Heart right ventricle (tissue), 16 donors: Measurements from ENCODE around the gene JDP2. TPM values are rescaled to one million over a fixed set of nuclear protein-coding genes. Genes with fewer than 3 reads are reported as not detected.
A peak's percentile ranks its signal among the peaks of the same experiment; 100 is the strongest.

ENCODE experiments used
- ATAC-seq, 8 donors: fragments of 200-7000 bp; cut with Tn5 transposase; one replicate each; pipeline ENCODE4 v1.9.1; 2020; ENCODE audit warnings: mild to moderate bottlenecking in 8 of 8, moderate library complexity in 8 of 8, moderate number of reproducible peaks in 1 of 8
- DNase-seq, 2 donors: peaks; one replicate each; pipeline ENCODE4 v3.0.0-alpha.2; 2020
- H3K27ac ChIP-seq, 10 donors: fragments of 200-600 bp; sonication (generic) in 2 of 10; one replicate each; pipeline versions ENCODE4 v1.5.0 to v1.8.0; 2020 to 2022; ENCODE audit warnings: mild to moderate bottlenecking in 3 of 10
- H3K27me3 ChIP-seq, 7 donors: fragments of 200-600 bp; one replicate each; pipeline ENCODE4 v1.8.0; 2021 to 2022; ENCODE audit warnings: mild to moderate bottlenecking in 2 of 7
- H3K36me3 ChIP-seq, 9 donors: fragments of 200-600 bp; sonication (generic) in 1 of 9; one replicate each; pipeline versions ENCODE4 v1.5.0 to v1.8.0; 2020 to 2022; ENCODE audit warnings: mild to moderate bottlenecking in 2 of 9
- H3K4me1 ChIP-seq, 9 donors: fragments of 200-600 bp; sonication (generic) in 1 of 9; one replicate each; pipeline versions ENCODE4 v1.5.0 to v1.8.0; 2020 to 2022; ENCODE audit warnings: mild to moderate bottlenecking in 4 of 9
- H3K4me3 ChIP-seq, 10 donors: fragments of 200-600 bp; sonication (generic) in 2 of 10; one replicate each; pipeline versions ENCODE4 v1.5.0 to v1.8.0; 2020 to 2022; ENCODE audit warnings: mild to moderate bottlenecking in 7 of 10, moderate library complexity in 2 of 10
- H3K9me3 ChIP-seq, 11 donors: fragments of 200-600 bp in 10 of 11; sonication (generic) in 2 of 11; one replicate each; pipeline versions ENCODE4 v1.5.0 to v1.8.0; 2013 to 2022; ENCODE audit warnings: mild to moderate bottlenecking in 2 of 11, control low read depth in 1 of 11, moderate library complexity in 1 of 11
- WGBS, 2 donors: extraction: QIAGEN DNeasy Blood & Tissue Kit; methylation state at CpG; one replicate each; pipeline ENCODE4 v1.1.7; 2013; ENCODE audit warnings: inconsistent platforms in 1 of 2; 5-methylcytosine and 5-hydroxymethylcytosine counted together
- intact Hi-C, 10 donors: fragments of 100-400 bp; cut with DNase I; formaldehyde crosslinking; loops; one replicate each; pipeline versions ENCODE4 v1.11.1 to v1.14.2; 2022
- polyA plus RNA-seq, 2 donors: library from polyadenylated mRNA; stranded (reverse); fragments of 200-250 nt; gene quantifications; one replicate each; pipeline ENCODE4 v1.2.3, GENCODE V29; 2013
- total RNA-seq, 10 donors: library from RNA; stranded (reverse); fragmentation: NEBNext Ultra II Directional in 3 of 10; extraction: Animal tissue kit (Norgen Biotek cat#: 25700) in 3 of 10; gene quantifications; one replicate each; pipeline versions ENCODE4 v1.2.1 to v1.2.4, GENCODE V29; 2021 to 2023
- TF ChIP-seq, protein P1 (sequence below), 9 donors: fragments of 200-600 bp; sonication (generic) in 2 of 9; IDR thresholded peaks; one replicate each; pipeline versions ENCODE4 v1.5.0 to v1.8.0; 2021 to 2022; ENCODE audit warnings: antibody characterized with exemption in 9 of 9, mild to moderate bottlenecking in 5 of 9, moderate library complexity in 1 of 9
- donor health status: Arrhythmogenic right ventricular cardiomyopathy.
- donor health status: ischemic (EF 13 %, LVEDD 7.1; RV severe dilation, severe dysfunction).
- donor health status: healthy with polysubstance abuse.
- donor health status: DM: no; HTN: yes; CAD: no.
- donor health status: DM: no; HTN: no; CAD: no.
- donor health status: ischemic (EF 25% LVEDD 6.9; RV normal size, moderate dysfunction).
- donor health status: ischemic (EF 25% LVEDD 5.7; RV mildly dilated, moderate dysfunction).
- donor health status: healthy.
- donor health status: DM: yes; HTN: yes; CAD: no.
- donor health status: Ischemic cardiomyopathy.
- donor health status: ischemic (EF 35%, LVEDD 5.7; RV mildly dilated, moderate dysfunction).
- donor health status: nonischemic (EF 11% LVEDD 7.7; RV severe dilation, severe dysfunction).
- donor health status: DM: yes; HTN: yes; CAD: no.
- donor health status: PGD.
- donor health status: ischemic (EF 29% LVEDD 5.4; RV normal size, mild dysfunction).
- donor health status: nonischemic (EF 23%, LVEDD 6.1; RV moderate dilation, normal function).

Gene JDP2
- total and polyA plus RNA-seq, 12 donors, result 12.3 to 44.0 (median 17.3) TPM

DNA sequence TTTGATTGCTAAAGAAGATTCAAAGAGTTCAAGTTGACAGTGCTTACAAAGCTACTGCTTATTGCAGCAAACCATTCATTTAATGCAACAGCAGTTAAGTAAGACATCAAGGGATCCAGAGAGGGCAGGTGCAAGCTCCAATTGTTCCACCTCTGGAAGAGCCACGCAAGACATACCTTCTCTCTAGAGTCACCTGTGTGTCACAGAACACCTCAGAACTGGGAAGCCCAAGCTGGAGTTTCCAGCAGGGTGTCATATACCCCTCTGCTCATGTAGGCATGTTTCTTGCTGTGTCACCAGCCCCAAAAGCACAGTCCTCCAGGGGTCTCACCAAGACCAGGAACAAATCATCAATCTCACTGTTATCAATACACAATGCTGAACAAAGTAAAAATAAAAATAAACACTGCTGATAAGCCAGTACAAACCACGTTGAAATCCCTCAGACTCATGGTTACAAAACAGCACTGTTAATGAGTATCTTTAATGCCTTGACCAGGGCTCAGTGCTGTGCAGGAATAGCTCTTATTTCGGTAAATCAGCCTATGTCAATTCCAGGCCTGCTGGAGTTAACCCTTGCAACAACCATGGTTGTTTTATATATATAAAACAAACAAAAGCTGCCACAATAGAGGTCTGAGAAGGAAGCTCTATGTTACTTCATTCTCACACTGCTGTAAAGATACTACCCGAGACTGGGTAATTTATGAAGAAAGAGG is 57.0 kb downstream of the JDP2 start:
- Histone ChIP-seq H3K4me1 (peaks cover 0 to 9% (median 0%) of the 10 kb centered on the region in 9 donors), H3K36me3 (no peaks in the 10 kb centered on the region), H3K27me3 (no peaks in the 10 kb centered on the region), H3K27ac (no peak overlapping the region), H3K9me3 (no peaks in the 10 kb centered on the region), H3K4me3 (no peak overlapping the region)
- intact Hi-C loops, result loop anchor here in 8 of 10 donors (2.0 to 10.0 kb wide), 7 partner anchors 33 to 358 kb away; partner anchors contain the start of genes JDP2 (in 1 of the 8) and NEK9 (in 1 of the 8)
- ATAC-seq (peak in 1 of 8 donors; percentile 20), DNase-seq (no peak)
- TF ChIP-seq, protein P1, sequence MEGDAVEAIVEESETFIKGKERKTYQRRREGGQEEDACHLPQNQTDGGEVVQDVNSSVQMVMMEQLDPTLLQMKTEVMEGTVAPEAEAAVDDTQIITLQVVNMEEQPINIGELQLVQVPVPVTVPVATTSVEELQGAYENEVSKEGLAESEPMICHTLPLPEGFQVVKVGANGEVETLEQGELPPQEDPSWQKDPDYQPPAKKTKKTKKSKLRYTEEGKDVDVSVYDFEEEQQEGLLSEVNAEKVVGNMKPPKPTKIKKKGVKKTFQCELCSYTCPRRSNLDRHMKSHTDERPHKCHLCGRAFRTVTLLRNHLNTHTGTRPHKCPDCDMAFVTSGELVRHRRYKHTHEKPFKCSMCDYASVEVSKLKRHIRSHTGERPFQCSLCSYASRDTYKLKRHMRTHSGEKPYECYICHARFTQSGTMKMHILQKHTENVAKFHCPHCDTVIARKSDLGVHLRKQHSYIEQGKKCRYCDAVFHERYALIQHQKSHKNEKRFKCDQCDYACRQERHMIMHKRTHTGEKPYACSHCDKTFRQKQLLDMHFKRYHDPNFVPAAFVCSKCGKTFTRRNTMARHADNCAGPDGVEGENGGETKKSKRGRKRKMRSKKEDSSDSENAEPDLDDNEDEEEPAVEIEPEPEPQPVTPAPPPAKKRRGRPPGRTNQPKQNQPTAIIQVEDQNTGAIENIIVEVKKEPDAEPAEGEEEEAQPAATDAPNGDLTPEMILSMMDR (IDR thresholded peaks at IDR 0.05), result no peak
- WGBS, 2 donors, result 65 to 69% methylated on average over 4 of the region's 4 CpGs

DNA sequence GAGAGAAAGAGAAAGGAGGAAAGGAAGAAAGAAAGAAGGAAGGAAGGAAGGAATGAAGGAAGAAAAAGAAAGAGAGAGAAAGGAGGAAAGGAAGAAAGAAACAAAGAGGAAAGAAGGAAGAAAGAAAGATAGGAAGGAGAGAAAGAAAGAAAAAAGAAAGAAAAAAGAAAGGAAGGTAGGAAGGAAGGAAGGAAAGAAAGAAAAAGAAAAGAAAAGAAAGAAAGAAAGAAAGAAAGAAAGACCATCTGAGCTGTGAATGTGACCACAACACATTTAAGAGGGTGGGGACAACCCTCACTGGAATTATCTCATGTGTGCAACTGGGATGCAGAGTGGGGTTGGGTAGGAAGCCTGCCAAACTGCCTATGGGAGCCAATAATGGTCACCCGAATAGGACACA is 58.5 kb downstream of the JDP2 start:
- TF ChIP-seq, protein P1 (IDR thresholded peaks at IDR 0.05), result no peak
- Histone ChIP-seq H3K9me3 (no peaks in the 10 kb centered on the region), H3K27ac (no peak overlapping the region), H3K36me3 (no peaks in the 10 kb centered on the region), H3K4me1 (peaks cover 0 to 9% (median 0%) of the 10 kb centered on the region in 9 donors), H3K27me3 (no peaks in the 10 kb centered on the region), H3K4me3 (no peak overlapping the region)
- ATAC-seq (no peak), DNase-seq (no peak)
- 37 to 48% methylated on average over 1 of the region's 1 CpG for WGBS, 2 donors
- intact Hi-C loops, result loop anchor here in 7 of 10 donors (2.0 to 10.0 kb wide), 7 partner anchors 34 to 359 kb away; partner anchors contain the start of genes JDP2 (in 1 of the 7) and NEK9 (in 1 of the 7)

DNA sequence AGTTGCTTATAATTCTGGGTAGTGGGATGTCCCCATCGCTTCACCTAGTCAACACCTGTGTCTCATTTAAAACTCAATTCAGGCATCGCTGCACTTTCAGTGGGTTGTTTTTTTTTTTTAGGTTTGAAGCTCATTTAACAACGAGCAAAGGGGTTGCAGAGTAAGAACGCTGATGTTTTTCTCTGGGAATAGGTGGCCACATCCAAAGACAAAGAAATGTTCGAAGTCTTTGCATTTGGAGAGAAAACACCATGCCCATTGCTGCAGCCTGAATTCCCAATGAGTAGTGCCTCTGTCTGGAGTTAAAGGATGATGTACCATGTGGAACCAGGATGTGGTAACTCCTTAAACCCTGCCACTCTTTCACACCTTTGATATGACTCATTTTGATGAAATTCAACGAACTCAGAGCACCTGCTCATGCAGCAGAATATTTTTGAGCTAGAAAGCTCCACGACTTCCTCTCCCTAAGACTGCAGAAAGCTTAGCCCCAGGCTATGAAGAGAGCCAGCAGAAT is 59.4 kb downstream of the JDP2 start:
- DNase-seq (no peak), ATAC-seq (no peak)
- no peaks in the 10 kb centered on the region for H3K9me3 ChIP-seq
- H3K27me3 ChIP-seq, result no peaks in the 10 kb centered on the region
- H3K4me3 ChIP-seq, result no peak overlapping the region
- no peaks in the 10 kb centered on the region for H3K36me3 ChIP-seq
- H3K4me1 ChIP-seq, result peaks cover 0 to 9% (median 0%) of the 10 kb centered on the region in 9 donors
- TF ChIP-seq, protein P1 (IDR thresholded peaks at IDR 0.05), result no peak
- WGBS, 2 donors, result 81 to 82% methylated on average over 7 of the region's 7 CpGs
- H3K27ac ChIP-seq, result no peak overlapping the region
- intact Hi-C loops, result loop anchor here in 7 of 10 donors (2.0 to 10.0 kb wide), 7 partner anchors 35 to 360 kb away; partner anchors contain the start of genes JDP2 (in 1 of the 7) and NEK9 (in 1 of the 7)

DNA sequence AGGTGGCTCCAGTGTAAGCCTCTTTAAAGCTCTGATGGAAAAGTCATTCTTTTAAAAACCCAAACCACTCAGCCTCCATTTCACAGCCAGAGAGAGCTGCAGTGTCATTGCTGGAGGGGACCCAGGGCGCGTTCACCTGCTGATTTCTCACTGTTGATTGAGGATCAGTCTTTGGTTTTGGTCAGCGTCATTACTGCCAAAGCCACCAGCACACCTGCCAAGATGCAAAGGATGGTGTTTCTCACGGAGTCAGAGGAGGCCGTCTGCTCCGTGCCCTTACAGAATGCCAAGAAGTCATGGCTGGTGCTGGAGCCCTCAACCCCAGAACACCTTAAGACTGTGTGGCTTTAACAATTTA is 61.6 kb downstream of the JDP2 start:
- no peak overlapping the region for H3K27ac ChIP-seq
- no peaks in the 10 kb centered on the region for H3K27me3 ChIP-seq
- DNase-seq, result no peak
- WGBS, 2 donors, result 87 to 90% methylated on average over 6 of the region's 6 CpGs
- peaks cover 0 to 9% (median 0%) of the 10 kb centered on the region in 9 donors for H3K4me1 ChIP-seq
- H3K9me3 ChIP-seq, result no peaks in the 10 kb centered on the region
- no peak for ATAC-seq
- H3K36me3 ChIP-seq, result no peaks in the 10 kb centered on the region
- H3K4me3 ChIP-seq, result no peak overlapping the region
- TF ChIP-seq, protein P1 (IDR thresholded peaks at IDR 0.05), result no peak
- intact Hi-C loops, result loop anchor here in 8 of 10 donors (1.0 to 10.0 kb wide), 9 partner anchors 37 to 362 kb away; partner anchors contain the start of genes JDP2 (in 1 of the 8) and NEK9 (in 1 of the 8)
